Measurements from ENCODE around the gene GRIK2. TPM values are rescaled to one million over a fixed set of nuclear protein-coding genes. Genes with fewer than 3 reads are reported as not detected.

The GRIK2 gene
- total RNA-seq, 2 donors from 2014 or later, result 0.92 to 2.0 TPM

DNA sequence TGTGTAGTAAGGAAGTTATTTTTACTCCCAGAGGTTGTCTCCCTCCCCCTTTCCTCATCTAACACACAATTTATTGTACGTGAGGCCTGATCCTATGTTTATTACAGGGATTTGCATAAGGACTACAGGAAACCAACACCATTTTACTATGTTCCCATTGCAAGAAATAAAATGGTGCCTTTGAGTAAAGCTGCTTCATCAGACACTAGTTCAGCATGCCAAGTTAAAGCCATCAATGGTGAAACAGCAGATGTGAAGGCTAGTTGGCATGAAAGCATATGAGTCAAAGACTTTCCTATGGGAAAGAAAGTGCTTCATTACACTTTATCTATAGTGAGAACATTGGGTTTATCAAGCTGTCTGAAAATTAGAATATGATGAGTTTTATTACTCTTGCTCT is 543.0 kb downstream of the GRIK2 start:
- ATAC-seq (ENCODE audit: insufficient number of reproducible peaks, low FRiP score, low read depth), result no peak
- Histone ChIP-seq H3K36me3 (no peaks in the 10 kb centered on the region), H3K27me3 (replicated peaks; ENCODE audit: insufficient read depth) (no peaks in the 10 kb centered on the region), H3K27ac (no peak overlapping the region), H3K4me3 (no peak overlapping the region), H3K4me1 (ENCODE audit: control insufficient read depth in 1 of 2, low read depth in 2 of 2) (no peaks in the 10 kb centered on the region), H3K9me3 (no peaks in the 10 kb centered on the region)
- DNase-seq (ENCODE audit: low spot score), result no peak
- TF ChIP-seq, protein P1, sequence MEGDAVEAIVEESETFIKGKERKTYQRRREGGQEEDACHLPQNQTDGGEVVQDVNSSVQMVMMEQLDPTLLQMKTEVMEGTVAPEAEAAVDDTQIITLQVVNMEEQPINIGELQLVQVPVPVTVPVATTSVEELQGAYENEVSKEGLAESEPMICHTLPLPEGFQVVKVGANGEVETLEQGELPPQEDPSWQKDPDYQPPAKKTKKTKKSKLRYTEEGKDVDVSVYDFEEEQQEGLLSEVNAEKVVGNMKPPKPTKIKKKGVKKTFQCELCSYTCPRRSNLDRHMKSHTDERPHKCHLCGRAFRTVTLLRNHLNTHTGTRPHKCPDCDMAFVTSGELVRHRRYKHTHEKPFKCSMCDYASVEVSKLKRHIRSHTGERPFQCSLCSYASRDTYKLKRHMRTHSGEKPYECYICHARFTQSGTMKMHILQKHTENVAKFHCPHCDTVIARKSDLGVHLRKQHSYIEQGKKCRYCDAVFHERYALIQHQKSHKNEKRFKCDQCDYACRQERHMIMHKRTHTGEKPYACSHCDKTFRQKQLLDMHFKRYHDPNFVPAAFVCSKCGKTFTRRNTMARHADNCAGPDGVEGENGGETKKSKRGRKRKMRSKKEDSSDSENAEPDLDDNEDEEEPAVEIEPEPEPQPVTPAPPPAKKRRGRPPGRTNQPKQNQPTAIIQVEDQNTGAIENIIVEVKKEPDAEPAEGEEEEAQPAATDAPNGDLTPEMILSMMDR (IDR thresholded peaks at IDR 0.05), result no peak

DNA sequence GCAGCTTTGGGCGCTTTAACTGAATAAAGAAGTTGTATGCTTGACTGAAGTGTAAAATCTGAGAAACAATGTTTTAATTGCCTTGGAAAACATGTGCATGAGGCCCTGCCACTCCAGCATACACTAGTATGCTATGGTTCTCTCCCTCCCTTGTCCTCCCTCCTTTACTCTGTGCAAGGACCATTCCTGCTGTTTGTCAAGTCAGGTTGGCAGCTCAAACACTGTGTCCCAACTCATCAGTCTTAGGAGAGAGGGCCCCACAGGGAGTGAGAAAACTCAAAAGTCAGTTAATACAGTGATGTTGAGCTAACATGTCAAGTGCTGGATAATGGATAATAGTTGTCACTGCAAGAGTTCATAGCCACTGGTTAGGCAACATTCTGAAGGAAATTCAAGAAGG is 543.6 kb downstream of the GRIK2 start:
- TF ChIP-seq, protein P1 (IDR thresholded peaks at IDR 0.05), result no peak
- H3K4me1 ChIP-seq (ENCODE audit: control insufficient read depth in 1 of 2, low read depth in 2 of 2), result no peaks in the 10 kb centered on the region
- H3K36me3 ChIP-seq, result no peaks in the 10 kb centered on the region
- DNase-seq (ENCODE audit: low spot score), result no peak
- ATAC-seq (ENCODE audit: insufficient number of reproducible peaks, low FRiP score, low read depth), result no peak
- no peak overlapping the region for H3K4me3 ChIP-seq
- H3K27ac ChIP-seq, result no peak overlapping the region
- H3K9me3 ChIP-seq, result no peaks in the 10 kb centered on the region
- no peaks in the 10 kb centered on the region for H3K27me3 ChIP-seq (replicated peaks; ENCODE audit: insufficient read depth)

DNA sequence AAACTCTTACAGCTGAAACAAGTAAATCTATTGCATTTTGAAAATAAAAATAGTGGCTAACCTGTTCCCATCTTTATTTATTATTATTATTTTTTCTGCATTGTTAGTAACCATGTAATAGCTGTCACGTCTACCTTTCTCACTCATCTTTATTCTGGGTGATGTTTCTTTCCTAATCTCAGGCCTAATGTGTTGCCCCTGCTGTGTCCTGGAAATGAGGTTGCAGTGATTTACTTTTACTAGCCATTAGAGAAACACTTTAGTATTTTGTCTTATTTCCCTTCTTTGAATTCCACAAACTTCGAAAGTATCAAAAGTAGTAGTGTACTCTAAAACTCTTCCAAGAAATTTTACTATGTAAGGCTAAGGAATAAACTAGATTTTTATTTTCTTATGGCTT is 546.9 kb downstream of the GRIK2 start:
- Histone ChIP-seq H3K27ac (no peak overlapping the region), H3K4me1 (ENCODE audit: control insufficient read depth in 1 of 2, low read depth in 2 of 2) (no peaks in the 10 kb centered on the region), H3K36me3 (no peaks in the 10 kb centered on the region), H3K27me3 (replicated peaks; ENCODE audit: insufficient read depth) (no peaks in the 10 kb centered on the region), H3K4me3 (no peak overlapping the region), H3K9me3 (no peaks in the 10 kb centered on the region)
- DNase-seq (ENCODE audit: low spot score) (no peak), ATAC-seq (ENCODE audit: insufficient number of reproducible peaks, low FRiP score, low read depth) (no peak)
- TF ChIP-seq, protein P1 (IDR thresholded peaks at IDR 0.05), result no peak

DNA sequence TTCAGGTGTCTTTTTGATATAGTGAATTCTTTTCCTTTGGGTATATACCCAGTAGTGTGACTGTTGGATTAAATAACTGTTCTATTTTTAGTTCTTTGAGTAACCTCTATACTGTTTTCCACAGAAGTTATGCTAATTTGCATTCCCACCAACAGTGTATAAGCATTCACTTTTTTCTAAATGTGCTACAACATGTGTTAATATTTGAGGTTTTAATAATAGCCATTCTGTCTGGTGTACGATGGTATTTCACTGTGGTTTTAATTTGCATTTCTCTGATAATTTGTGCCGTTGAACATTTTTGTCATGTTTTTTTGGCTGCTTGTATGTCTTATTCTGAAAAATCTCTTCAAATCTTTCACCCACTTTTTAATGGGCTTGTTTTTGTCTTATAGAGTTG is 563.5 kb downstream of the GRIK2 start:
- no peak overlapping the region for H3K4me3 ChIP-seq
- DNase-seq (ENCODE audit: low spot score) (no peak), ATAC-seq (ENCODE audit: insufficient number of reproducible peaks, low FRiP score, low read depth) (no peak)
- H3K27ac ChIP-seq, result no peak overlapping the region
- no peaks in the 10 kb centered on the region for H3K27me3 ChIP-seq (replicated peaks; ENCODE audit: insufficient read depth)
- TF ChIP-seq, protein P1 (IDR thresholded peaks at IDR 0.05), result no peak
- H3K4me1 ChIP-seq (ENCODE audit: control insufficient read depth in 1 of 2, low read depth in 2 of 2), result no peaks in the 10 kb centered on the region
- no peaks in the 10 kb centered on the region for H3K36me3 ChIP-seq
- H3K9me3 ChIP-seq, result no peaks in the 10 kb centered on the region

DNA sequence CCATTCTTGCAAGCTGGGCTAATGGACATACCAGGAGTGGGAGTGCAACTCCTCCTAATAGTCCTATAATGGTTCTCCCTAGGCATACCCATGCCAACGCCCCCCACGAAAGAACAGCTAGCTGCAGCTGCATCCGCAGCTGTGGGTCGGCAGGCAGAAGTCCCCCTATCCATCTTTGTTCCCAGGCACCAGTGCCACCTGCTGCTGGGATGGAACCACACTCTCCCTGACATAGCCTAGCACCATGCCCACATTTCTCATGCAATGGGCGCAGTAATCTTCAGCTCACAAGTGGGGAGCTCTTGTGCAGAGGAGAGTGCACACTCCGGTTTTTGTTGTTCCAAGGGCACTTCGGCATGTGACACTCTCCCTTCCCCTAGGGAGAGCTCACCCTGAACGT is 567.8 kb downstream of the GRIK2 start:
- Histone ChIP-seq H3K4me3 (no peak overlapping the region), H3K9me3 (no peaks in the 10 kb centered on the region), H3K27me3 (replicated peaks; ENCODE audit: insufficient read depth) (no peaks in the 10 kb centered on the region), H3K36me3 (no peaks in the 10 kb centered on the region), H3K27ac (no peak overlapping the region), H3K4me1 (ENCODE audit: control insufficient read depth in 1 of 2, low read depth in 2 of 2) (no peaks in the 10 kb centered on the region)
- no peak for DNase-seq (ENCODE audit: low spot score)
- TF ChIP-seq, protein P1 (IDR thresholded peaks at IDR 0.05), result no peak
- no peak for ATAC-seq (ENCODE audit: insufficient number of reproducible peaks, low FRiP score, low read depth)
